HL-60 (cell line): ENCODE measurements around the gene NLRP10.

ENCODE experiments used
- GABPA ChIP-seq: IDR thresholded peaks from 2 replicates; pipeline ENCODE4 v1.6.1; 2012; ENCODE audit warnings: low read depth
- POLR2AphosphoS5 ChIP-seq: IDR thresholded peaks from 2 replicates; pipeline ENCODE4 v1.6.1; 2012; ENCODE audit warnings: low read depth

- TF ChIP-seq POLR2AphosphoS5 (no peak), GABPA (no peak)
These were observed 28.6 kb downstream of the NLRP10 start for GRCh38 chr11:7936615-7937014.
